Measurements from ENCODE around the gene IGFBP5. TPM values are rescaled to one million over a fixed set of nuclear protein-coding genes. Genes with fewer than 3 reads are reported as not detected.

Gene IGFBP5
- total and polyA plus RNA-seq, 12 donors, result 67.1 to 267 (median 152) TPM

DNA sequence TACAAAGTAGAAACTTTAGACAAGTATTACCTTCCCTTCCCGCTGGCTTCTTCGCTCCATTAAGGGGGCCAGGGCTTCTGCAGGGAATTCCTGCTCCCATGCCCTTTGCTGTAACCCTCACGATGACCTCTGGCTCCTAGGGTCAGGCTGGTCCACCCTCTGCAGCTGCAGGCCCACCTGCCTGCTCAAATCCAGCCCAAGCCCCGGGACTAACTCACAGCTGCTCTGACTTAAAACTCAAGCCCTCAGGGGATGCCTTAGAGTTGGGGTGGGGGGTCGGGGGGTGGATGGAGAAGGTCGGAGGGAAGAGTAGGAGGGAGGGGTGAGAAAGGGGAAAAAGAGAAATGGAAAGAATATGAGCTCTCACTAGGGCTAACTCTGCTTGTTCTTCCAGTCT is 4.9 kb downstream of the IGFBP5 start:
- ATAC-seq (no peak), DNase-seq (no peak)
- 38 to 44% methylated on average over 6 of the region's 6 CpGs for WGBS, 2 donors
- peaks cover 0 to 77% (median 0%) of the 10 kb centered on the region in 7 donors for H3K27me3 ChIP-seq
- H3K9me3 ChIP-seq, result no peaks in the 10 kb centered on the region
- H3K27ac ChIP-seq, result peak overlapping the region in 6 of 10 donors; percentile 16 to 95 (median 87)
- TF ChIP-seq, protein P1, sequence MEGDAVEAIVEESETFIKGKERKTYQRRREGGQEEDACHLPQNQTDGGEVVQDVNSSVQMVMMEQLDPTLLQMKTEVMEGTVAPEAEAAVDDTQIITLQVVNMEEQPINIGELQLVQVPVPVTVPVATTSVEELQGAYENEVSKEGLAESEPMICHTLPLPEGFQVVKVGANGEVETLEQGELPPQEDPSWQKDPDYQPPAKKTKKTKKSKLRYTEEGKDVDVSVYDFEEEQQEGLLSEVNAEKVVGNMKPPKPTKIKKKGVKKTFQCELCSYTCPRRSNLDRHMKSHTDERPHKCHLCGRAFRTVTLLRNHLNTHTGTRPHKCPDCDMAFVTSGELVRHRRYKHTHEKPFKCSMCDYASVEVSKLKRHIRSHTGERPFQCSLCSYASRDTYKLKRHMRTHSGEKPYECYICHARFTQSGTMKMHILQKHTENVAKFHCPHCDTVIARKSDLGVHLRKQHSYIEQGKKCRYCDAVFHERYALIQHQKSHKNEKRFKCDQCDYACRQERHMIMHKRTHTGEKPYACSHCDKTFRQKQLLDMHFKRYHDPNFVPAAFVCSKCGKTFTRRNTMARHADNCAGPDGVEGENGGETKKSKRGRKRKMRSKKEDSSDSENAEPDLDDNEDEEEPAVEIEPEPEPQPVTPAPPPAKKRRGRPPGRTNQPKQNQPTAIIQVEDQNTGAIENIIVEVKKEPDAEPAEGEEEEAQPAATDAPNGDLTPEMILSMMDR (IDR thresholded peaks at IDR 0.05), result no peak
- peaks cover 11 to 83% (median 62%) of the 10 kb centered on the region in 9 donors for H3K4me1 ChIP-seq
- peaks cover 0 to 36% (median 0%) of the 10 kb centered on the region in 9 donors for H3K36me3 ChIP-seq
- peak overlapping the region in 4 of 10 donors; percentile 6 to 71 (median 12) for H3K4me3 ChIP-seq
- intact Hi-C loops (cut with DNase I), result loop anchor here in 6 of 10 donors (5.0 to 10.0 kb wide), 8 partner anchors 84 to 1024 kb away; no protein-coding TSS in a partner anchor

GRCh38 chr2:216689397-216689796 is 6.0 kb downstream of the IGFBP5 start:
- 79 to 87% methylated on average over 3 of the region's 3 CpGs for WGBS, 2 donors
- Histone ChIP-seq H3K9me3 (no peaks in the 10 kb centered on the region), H3K36me3 (peaks cover 0 to 36% (median 0%) of the 10 kb centered on the region in 9 donors), H3K4me3 (no peak overlapping the region), H3K4me1 (peaks cover 10 to 83% (median 59%) of the 10 kb centered on the region in 9 donors), H3K27ac (peak overlapping the region in 8 of 10 donors; percentile 2 to 70 (median 50)), H3K27me3 (peaks cover 0 to 67% (median 0%) of the 10 kb centered on the region in 7 donors)
- no peak for ATAC-seq
- intact Hi-C loops (cut with DNase I), result loop anchor here in 4 of 10 donors (5.0 to 10.0 kb wide), 5 partner anchors 475 to 1068 kb away; no protein-coding TSS in a partner anchor
- no peak for DNase-seq
- TF ChIP-seq, protein P1 (IDR thresholded peaks at IDR 0.05), result no peak

- peak; percentile 60 to 68 for DNase-seq
- peaks cover 11 to 83% (median 58%) of the 10 kb centered on the region in 9 donors for H3K4me1 ChIP-seq
- TF ChIP-seq, protein P1 (IDR thresholded peaks at IDR 0.05), result no peak
- H3K27me3 ChIP-seq, result peaks cover 0 to 61% (median 0%) of the 10 kb centered on the region in 7 donors
- H3K4me3 ChIP-seq, result no peak overlapping the region
- ATAC-seq, result peak in 2 of 8 donors; percentile 35 to 43
- H3K36me3 ChIP-seq, result peaks cover 0 to 40% (median 0%) of the 10 kb centered on the region in 9 donors
- peak overlapping the region in 8 of 10 donors; percentile 2 to 70 (median 50) for H3K27ac ChIP-seq
- 42 to 54% methylated on average over 9 of the region's 9 CpGs for WGBS, 2 donors
- intact Hi-C loops (cut with DNase I), result loop anchor here in 4 of 10 donors (5.0 to 10.0 kb wide), 5 partner anchors 476 to 1068 kb away; no protein-coding TSS in a partner anchor
- no peaks in the 10 kb centered on the region for H3K9me3 ChIP-seq
Measured at GRCh38 chr2:216688731-216689340, 6.5 kb downstream of the IGFBP5 start.

DNA sequence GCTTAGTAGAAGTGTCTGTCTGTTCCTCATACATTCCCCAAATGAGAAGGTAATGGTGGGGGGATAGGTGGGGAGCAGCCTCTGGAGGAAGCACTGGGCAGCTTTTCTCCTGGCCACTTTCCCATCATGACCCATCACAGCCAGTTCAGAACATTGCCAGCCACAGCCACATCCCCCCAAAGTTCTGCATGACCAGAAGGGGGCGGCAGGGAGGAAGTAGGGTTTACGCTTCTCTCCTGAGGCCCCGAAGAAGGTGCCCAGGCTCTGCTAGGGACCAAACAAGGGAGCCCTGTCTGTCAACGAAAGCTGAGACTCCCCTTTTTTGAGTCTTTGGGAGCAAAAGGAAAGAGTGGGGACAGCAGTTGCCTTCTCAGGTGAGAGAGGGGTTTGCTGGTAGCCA is 7.7 kb downstream of the IGFBP5 start:
- no peaks in the 10 kb centered on the region for H3K9me3 ChIP-seq
- intact Hi-C loops (cut with DNase I), result loop anchor here in 4 of 10 donors (5.0 to 10.0 kb wide), 5 partner anchors 477 to 1070 kb away; no protein-coding TSS in a partner anchor
- no peak for ATAC-seq
- peak overlapping the region in 1 of 10 donors; percentile 2 for H3K27ac ChIP-seq
- 74 to 78% methylated on average over 4 of the region's 4 CpGs for WGBS, 2 donors
- H3K27me3 ChIP-seq, result peaks cover 0 to 49% (median 0%) of the 10 kb centered on the region in 7 donors
- H3K4me3 ChIP-seq, result no peak overlapping the region
- no peak for DNase-seq
- TF ChIP-seq, protein P1 (IDR thresholded peaks at IDR 0.05), result peak in 7 of 9 donors; percentile 8 to 41 (median 29)
- peaks cover 0 to 47% (median 0%) of the 10 kb centered on the region in 9 donors for H3K36me3 ChIP-seq
- H3K4me1 ChIP-seq, result peaks cover 11 to 90% (median 62%) of the 10 kb centered on the region in 9 donors

Measured in heart right ventricle (tissue), 16 donors.